Ecto neural progenitor cell (in vitro differentiated cells): ENCODE data around the gene FNDC8.
"Not testable (repeated sequence)": the region's sequence is repeated elsewhere in the genome, so short reads cannot be mapped to it uniquely, and the experiment has no call there.

Source experiments
- DNase-seq: peaks from one replicate; pipeline ENCODE4 v3.0.0-alpha.2; 2018; ENCODE audit warnings: low spot score

Gene FNDC8

GRCh38 chr17:35121315-35121714 is at the start of gene FNDC8:
FNDC8 (plus strand) TSS chr17:35121615; CDS start chr17:35121694, 79 bp downstream.
- DNase-seq = no peak

- DNase-seq = no peak
Observed at GRCh38 chr17:35073183-35073790, 48.1 kb upstream of the FNDC8 start.

GRCh38 chr17:35073991-35074627 is 47.3 kb upstream of the FNDC8 start:
- no peak for DNase-seq

GRCh38 chr17:35074711-35075707 is 46.4 kb upstream of the FNDC8 start:
- no peak for DNase-seq

GRCh38 chr17:35076874-35077273 is 44.5 kb upstream of the FNDC8 start:
- no peak for DNase-seq

GRCh38 chr17:35079547-35080423 is 41.6 kb upstream of the FNDC8 start:
- DNase-seq = no peak

- no peak for DNase-seq
Observed at GRCh38 chr17:35080536-35080935, 40.9 kb upstream of the FNDC8 start.

- DNase-seq = no peak
Observed at GRCh38 chr17:35081638-35082037, 39.8 kb upstream of the FNDC8 start.

- DNase-seq = no peak
Observed at GRCh38 chr17:35082073-35082657, 39.2 kb upstream of the FNDC8 start.

- no peak for DNase-seq
Observed at GRCh38 chr17:35083071-35083470, 38.3 kb upstream of the FNDC8 start.

- DNase-seq = no peak
Observed at GRCh38 chr17:35084987-35085386, 36.4 kb upstream of the FNDC8 start.

GRCh38 chr17:35086164-35086563 is 35.3 kb upstream of the FNDC8 start:
- no peak for DNase-seq

- no peak for DNase-seq
Observed at GRCh38 chr17:35086931-35087573, 34.4 kb upstream of the FNDC8 start.

GRCh38 chr17:35087731-35088355 is 33.6 kb upstream of the FNDC8 start:
- no peak for DNase-seq

- peak; percentile 74 for DNase-seq
Observed at GRCh38 chr17:35088356-35088880, 33.0 kb upstream of the FNDC8 start.

- DNase-seq = peak; percentile 95
Observed at GRCh38 chr17:35088881-35089585, 32.4 kb upstream of the FNDC8 start.

- DNase-seq = no peak
Observed at GRCh38 chr17:35089586-35090296, 31.7 kb upstream of the FNDC8 start.

GRCh38 chr17:35090707-35091106 is 30.7 kb upstream of the FNDC8 start:
- not testable (repeated sequence) for DNase-seq

- no peak for DNase-seq
Observed at GRCh38 chr17:35094902-35095301, 26.5 kb upstream of the FNDC8 start.
